GM21447 (cell line): ENCODE data around the gene ROPN1L.
"Not testable (repeated sequence)": the region's sequence is repeated elsewhere in the genome, so short reads cannot be mapped to it uniquely, and the experiment has no call there.

Source experiments
- ATAC-seq: cut with Tn5 transposase; IDR thresholded peaks from one replicate; pipeline ENCODE4 v1.9.1; 2021; ENCODE audit not compliant: unreplicated experiment

Gene ROPN1L

DNA sequence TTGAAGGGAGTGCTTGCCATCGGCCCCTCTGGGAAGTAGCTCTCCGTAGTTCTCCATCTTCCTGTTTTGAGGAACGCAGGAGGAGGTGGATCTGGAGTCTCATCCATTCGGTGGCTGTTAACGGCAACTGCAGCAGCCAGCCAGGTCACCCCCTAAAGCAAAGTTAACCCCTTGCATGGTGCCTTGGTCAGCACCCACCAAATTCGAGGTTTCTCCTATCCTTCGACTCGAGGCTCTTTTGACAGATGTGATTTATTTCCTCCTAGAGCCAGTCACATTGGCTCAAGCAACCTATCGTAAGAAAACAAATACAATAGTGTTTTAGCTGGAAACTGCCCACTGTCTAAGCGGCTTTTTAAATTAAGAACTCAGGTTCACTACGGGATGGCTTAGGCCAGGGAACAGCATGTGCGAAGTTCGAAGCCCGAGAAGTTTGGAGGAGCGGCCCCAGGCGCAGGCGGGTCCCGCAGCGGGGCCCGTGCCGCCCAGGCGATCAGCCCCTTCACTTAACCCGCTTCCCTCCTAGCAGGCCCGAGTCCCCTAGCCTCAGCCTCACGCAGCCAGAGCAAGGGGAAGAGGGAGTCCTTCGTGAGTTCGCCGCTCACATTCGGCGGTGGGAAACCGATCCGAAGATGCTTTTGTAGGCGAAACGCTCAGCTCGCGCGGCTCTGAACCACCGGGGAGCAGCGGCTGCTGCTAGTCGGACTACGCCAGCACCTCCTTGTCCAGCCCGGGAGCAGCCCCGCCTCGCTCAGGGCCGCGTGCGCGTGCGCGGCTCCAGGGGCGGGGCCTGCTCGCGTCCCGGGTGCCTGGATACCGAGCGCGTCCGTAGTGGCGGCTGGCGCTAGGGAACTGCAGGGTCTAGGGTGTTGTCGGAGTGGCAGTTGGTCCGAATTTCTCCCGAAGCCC, at the start of gene ROPN1L:
Gene ROPN1L (plus strand): TSS at position 797 of the 909 bp plus-strand sequence. CDS start 289 bp downstream, outside the sequence.
- peak; percentile 95 for ATAC-seq

DNA sequence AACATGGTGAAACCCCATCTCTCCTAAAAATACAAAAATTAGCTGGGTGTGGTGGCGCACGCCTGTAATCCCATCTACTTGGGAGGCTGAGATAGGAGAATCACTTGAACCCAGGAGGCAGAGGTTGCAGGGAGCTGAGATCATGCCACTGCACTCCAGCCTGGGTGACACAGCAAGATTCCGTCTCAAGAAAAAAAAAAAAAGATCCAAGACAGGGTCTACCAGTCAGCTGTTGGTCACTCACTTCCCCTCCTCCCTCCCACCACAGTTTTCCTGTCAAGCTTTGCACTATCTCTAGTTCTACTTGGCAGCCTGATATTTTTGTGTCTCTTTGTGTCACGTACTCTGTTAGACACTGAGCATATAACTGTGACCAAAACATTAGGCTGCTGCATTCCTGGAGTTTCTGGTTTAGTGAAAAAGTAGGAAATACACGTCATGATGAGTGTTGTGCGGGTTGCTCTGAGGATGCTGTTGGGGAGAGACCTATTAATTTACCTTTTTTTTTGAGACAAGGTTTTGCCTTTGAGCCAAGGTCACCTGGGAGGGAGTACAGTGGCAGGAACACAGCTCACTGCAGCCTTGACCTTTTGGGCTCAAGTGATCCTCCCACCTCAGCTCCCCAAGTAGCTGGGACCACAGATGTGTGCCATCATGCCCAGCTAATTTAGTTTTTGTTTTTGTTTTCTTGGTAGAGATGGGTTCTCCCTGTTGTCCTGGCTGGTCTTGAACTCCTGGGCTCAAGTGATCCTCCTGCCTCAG, 48.9 kb upstream of the ROPN1L start:
- not testable (repeated sequence) for ATAC-seq

DNA sequence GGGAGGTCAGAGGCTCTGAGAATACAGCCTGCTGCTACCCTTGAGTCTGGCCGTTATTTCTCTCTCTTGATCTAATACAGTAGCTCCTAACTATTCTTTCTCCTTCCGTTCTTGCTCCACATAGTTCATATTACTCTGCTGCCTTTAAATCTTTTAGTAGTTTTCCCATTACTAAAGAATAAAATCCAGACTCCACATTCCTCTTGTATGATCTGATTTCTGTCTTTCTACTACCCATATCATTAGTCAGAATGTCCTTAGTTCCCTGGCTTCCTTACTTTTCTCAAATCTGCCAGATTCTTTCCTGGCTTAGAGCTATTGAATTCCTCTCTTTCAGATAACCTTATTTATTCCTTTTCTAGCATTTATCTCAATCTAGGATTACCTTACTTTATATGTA, 48.2 kb upstream of the ROPN1L start:
- ATAC-seq, result no peak

DNA sequence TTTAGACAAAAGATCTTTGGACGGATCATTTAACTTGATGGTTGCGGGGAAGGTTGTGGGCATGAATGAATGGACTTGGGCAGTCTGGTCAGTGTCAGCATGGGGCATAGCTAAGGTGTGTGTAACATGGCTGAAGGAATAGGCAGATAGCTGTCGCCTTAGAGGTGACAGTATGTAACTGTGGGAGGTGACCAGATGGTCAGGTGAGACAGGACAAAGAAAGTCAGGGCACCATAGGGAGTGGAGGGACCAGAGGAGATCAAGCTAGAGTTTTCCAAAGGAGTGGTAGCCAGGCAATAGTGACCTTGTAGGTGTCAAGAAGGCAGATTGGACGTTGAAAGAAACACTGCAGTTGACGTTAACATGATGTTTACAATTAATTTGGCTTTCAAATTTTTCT, 45.1 kb upstream of the ROPN1L start:
- no peak for ATAC-seq

DNA sequence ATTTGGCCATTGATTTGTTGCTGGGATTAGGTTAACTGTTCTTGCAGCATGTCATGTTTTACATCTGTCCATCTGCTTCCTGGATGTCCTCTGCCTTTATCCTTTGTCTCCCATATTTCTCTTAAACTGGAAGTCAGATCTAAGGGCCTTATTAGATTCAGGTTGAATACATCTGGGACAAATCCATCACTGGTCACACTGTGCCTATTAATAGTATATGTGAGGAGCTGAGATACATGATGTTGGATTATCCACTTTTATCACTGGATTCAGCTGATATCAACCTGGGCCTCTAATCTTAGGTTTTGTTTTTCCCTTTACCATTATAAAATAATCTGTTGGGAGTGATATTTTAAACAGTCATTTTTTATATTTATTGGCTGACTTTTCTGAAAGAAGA, 41.8 kb upstream of the ROPN1L start:
- ATAC-seq, result no peak

DNA sequence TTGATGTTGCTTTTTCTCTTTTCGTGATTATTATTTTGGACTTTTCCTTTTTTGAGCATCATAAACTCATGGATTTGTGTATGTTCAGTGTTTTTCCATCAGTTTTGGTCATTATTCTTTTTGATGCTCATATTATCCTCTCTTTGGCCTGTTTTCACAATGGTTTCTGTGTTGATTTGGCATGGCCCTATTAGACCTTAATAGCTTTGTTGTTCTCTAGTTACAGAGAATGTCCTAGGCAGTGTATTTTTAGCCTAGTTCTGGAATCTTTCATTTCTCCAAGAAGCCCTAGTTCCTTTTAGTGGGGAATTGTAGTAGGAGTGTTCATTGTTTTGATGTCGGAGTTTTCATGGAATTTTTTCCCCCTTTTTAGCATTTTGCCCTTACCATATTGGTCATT, 41.3 kb upstream of the ROPN1L start:
- ATAC-seq, result no peak

DNA sequence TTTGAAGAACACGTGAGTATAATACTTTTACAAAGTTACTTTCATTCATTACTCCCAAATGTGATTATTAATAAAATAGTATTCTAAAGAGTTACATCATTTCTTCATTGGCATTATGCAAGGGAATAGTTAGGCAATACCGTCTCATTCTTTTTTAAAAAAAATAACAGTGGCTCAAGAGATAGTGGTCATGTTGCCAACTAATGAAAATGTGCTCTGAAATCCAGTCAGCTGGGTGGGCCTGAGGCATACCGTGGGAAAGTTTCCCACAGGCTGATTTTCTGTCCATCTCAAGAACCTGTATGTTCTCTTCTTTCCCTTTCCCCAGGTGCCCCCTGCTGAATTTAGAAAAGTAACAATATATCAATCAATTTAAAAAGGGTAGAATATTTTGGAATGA, 40.8 kb upstream of the ROPN1L start:
- no peak for ATAC-seq

DNA sequence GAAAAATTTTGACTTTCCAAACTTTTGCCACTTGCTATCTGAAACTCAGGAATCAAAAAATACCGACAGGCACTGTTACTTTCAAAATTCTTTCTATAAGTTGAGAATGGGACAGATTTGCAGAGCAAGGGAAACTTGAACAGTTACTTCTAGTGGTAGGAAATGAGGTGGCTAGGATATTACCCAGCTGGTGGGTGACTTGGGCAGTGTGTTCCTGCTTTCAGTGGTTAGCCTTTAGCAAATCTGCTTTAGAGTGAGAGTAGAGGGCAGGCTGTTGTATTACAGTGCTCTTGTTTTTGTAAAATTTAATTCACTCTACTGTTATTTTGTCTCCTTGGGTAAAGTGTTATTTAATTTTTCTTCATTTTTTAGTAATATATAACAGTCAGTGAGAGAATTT, 40.2 kb upstream of the ROPN1L start:
- no peak for ATAC-seq

DNA sequence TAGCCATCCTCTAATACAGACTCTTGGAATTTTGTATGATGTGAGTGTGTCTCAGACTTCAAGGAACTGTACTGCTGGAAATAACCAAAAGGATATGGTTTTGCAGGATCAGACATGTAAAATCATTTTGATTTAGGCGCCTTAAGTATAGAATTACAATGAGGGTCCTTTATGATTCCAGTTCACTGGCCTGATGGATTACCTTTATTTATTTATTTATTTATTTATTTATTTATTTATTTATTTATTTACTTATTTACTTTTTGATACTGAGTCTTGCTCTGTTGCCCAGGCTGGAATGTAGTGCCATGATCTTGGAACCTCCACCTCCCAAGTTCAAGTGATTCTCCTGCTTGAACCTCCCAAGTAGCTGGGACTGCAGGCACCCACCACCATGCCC, 37.9 kb upstream of the ROPN1L start:
- ATAC-seq, result no peak

DNA sequence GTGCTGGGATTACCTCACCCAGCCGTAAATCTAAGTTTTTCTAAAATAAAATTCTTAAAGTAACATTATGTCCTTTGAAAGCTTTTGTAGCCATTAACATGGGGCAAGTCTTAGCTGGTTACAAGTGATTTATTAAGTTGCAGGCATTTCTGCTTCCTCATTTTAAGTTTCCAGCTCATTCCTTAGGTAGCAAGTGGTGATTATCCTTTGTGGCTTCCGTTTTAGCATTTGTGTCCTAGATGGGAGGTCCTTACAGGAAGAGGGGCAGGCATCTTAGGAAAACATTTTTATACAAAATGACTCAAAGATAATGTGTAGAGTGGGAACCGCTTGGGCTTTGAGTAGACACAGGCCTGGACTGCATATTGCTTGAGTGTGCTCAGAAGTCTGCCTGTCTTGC, 35.0 kb upstream of the ROPN1L start:
- no peak for ATAC-seq

DNA sequence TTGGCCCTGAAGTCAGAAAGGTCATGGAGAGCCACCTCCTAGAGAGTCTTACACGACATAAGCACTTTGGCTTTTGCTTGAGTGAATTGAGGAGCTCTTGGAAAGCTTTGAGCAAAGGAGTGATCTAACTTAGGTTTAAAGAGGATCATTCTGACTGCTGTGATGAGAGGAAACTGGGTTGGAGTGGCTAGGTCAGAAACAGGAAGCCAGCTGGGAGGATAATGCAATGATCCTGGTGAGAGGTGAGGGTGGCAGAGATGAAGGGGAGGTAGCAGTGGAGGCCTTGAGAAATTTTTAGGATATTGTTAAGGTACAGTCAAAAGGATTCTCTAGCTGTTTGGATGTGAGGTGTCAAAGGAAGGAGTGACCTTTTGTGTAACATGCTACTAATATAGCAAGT, 32.2 kb upstream of the ROPN1L start:
- ATAC-seq, result no peak

DNA sequence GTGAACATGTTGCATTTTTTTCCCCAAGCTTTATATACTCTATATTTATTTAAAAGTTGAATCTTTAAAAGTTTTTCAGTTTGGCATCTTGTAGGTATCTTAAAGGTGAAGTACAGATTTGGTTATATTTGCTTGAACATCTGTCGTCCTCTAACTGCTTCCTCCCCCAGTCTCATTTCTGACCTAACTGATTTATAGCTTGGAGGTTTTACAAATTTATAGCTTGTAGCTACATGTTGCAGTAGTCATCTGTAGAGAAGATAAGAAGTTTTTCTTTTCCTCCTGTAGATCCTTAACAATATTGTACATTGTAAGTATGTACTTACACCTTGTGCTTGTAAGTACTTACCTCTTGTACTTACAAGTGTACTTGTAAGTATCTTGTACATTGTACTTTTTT, 31.0 kb upstream of the ROPN1L start:
- no peak for ATAC-seq

DNA sequence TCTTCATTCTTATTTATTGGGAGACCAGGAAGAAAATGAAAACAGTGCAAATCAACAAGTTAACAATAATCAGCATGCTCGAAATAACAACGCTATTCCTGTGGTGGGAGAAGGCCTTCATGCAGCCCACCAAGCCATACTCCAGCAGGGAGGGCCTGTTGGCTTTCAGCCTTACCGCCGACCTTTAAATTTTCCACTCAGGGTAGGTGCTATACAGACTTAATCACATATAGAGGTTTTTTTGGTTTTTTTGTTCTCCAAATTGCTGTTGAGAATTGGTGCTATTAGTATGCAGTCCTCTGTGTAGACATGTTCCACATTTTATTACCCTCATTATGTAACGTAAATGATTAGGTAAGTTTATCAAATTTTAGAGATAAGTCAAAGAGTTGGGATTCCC, 30.3 kb upstream of the ROPN1L start:
- no peak for ATAC-seq

DNA sequence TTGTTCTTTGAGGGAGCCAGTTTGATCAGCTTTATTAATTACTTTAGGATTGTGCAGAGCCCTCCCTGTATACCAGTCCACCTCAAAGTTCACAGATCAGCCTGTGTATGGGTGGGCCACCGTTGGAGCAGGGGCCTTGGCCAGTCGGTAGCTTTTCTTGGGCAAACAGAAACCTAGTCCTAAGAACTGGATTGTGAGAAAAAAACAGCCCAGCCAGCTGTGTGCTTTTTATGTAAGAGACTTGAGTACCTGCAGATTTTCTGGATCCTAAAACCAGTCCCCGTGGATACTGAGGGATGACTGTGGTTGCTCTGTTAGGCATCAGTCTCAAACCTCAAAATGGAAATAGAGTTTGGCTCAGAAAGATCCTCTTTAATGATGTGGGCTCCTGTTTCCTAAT, 24.8 kb upstream of the ROPN1L start:
- no peak for ATAC-seq

DNA sequence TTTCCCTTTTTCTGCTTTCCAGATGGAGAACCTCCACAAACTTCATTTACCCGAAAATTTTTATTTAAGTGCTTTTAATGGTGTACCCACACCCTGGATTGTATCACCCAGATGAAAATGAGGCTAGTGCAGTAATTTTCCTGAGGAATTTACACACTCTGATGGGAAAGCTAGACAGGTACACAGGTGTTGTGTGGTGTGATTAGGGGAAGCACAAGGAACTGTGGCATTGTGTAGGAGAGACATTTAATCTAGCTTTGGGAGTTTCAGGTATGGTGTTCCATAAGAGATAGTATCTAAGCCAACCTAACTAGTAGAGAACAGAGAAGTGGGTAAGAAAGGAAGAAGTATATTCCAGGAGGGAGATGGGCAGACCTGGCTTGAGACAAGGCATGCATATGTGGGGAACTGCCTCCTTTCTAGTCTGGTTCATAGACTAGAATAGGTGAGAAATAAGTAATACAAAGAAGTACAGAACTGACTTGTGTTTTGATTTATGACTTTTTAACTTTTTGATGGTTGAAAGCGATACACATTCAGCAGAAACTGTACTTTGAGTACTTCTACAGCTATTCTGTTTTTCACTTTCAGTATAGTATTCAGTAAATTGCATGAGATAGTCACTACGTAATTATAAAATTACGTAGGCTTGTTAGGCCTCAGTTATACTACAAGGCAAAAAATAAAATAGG, 22.9 kb upstream of the ROPN1L start:
- ATAC-seq, result no peak

DNA sequence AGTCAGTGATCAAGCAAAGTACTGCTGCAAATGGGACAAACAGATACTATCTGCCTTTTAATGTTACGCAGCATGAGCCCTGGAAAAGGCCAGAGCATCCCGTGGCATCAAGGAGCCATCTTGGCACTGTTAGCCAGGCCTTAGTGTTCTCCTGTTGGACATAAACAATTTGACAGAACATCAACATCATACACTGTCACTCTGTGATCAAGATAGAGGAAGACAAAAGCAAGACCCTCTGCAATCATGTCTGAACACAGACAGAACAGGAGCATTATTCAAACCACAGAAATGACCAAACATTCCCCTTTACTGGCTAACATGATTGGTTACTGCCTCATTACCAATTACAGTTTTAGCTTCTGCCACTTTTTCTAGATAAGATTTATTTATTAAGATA, 21.2 kb upstream of the ROPN1L start:
- ATAC-seq, result no peak

DNA sequence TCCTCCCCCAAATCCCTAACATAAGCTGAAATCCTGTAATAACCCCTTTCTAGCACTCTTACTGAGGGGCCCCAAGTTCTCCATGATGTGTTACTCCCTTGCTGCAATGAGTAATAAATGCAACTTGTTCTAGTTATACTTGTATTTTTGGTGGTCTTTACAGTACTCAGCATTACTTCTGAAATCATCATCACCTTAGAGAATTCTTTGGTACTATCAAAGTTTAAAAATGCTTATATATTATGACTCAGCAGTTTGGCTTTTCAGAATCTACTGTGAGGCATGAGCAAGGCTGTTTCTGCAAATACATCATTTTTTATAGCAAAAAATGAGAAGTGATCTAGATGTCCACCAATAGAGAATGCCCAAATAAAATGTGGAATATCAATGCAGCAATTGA, 20.7 kb upstream of the ROPN1L start:
- no peak for ATAC-seq

DNA sequence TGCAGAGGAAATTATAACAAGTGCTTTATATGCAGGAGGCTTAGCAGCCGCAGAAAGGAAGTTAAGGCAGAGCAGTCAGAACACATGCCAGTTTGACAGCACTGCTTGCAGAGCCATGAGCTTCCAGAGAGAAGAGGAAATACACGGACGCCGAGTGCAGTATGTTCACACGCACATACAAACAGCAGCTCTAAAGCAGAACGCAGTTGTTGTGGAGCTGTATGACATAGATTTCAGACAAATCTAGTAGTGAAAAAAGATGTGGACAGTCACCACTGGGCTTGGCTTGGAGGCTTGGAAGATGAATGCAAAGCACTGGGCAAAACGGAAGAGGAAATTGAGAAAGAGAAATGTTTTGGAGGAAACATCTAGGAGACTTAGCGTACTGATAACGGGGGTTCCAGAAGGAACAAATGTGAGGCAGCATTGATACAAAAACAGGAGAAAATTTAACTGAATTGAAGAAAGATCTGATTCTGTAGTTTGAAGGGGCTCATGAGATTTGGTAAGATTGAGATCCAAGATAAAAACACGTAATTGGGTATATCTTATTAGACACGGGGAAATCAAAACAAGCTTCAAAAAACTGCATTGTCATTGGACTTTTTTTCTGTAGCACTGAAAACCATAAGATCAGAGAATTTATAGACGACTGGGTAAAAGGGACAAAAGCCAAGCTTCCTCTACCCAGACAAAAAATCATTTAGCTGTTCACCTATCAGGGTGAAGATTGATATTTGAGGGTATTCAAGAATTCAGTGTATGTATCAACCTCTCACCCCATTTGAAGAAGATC, 19.6 kb upstream of the ROPN1L start:
- no peak for ATAC-seq

DNA sequence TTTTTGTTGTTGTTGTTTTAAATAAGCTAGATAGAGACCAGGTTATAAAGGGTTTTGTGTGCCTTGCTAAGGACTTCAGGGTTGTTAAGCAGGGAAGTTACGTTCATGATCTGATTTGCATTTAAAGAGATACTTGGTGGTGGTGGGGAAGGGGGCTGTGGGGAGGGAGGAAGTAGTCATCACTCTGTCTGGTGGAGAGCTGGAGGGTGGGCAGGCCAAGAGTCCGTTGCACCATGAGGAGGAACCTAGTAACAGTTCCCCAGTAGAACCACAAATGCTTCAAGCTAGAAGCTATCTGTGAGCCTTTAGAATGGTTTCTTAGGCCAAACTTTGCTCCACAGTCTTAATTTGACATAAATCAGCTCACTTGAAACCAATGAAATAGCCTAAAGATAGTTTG, 18.7 kb upstream of the ROPN1L start:
- no peak for ATAC-seq

DNA sequence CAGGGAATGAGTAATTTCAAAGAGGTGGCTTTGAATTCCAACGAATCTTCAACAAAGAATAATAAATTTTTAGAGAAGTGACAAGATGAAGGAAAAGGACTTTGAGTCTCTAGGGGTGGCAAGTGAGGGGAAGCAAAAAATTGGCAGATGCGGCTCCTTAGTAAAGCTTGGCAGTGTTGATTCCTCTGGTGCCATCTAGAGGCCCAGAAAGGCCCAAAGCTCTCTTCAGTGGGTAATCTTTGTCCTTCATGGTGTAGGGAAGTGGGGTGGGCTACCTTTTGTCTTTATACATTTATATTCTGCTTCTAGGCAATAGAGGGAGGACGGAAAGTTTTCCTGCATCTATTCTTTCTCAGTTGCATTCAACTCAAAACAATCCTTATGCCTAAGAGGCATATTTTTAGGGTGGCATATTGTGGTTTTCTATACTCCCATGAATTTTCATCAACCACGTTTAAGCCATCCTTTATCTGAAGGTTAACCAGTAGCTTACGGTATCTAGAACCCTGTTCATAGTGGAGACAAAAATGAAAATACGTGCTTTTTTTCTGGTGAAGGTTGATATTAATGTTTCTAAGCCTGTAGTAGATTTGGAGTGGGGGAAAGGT, 17.5 kb upstream of the ROPN1L start:
- no peak for ATAC-seq
